NCI-H1092 (cell line): ENCODE results near the gene MAEA.
A peak's percentile ranks its signal among the peaks of the same experiment; 100 is the strongest.

ENCODE experiments used
- DNase-seq: peaks from one replicate; lab custom pipeline; 2025; lab: John Stamatoyannopoulos, UW

Gene MAEA

DNA sequence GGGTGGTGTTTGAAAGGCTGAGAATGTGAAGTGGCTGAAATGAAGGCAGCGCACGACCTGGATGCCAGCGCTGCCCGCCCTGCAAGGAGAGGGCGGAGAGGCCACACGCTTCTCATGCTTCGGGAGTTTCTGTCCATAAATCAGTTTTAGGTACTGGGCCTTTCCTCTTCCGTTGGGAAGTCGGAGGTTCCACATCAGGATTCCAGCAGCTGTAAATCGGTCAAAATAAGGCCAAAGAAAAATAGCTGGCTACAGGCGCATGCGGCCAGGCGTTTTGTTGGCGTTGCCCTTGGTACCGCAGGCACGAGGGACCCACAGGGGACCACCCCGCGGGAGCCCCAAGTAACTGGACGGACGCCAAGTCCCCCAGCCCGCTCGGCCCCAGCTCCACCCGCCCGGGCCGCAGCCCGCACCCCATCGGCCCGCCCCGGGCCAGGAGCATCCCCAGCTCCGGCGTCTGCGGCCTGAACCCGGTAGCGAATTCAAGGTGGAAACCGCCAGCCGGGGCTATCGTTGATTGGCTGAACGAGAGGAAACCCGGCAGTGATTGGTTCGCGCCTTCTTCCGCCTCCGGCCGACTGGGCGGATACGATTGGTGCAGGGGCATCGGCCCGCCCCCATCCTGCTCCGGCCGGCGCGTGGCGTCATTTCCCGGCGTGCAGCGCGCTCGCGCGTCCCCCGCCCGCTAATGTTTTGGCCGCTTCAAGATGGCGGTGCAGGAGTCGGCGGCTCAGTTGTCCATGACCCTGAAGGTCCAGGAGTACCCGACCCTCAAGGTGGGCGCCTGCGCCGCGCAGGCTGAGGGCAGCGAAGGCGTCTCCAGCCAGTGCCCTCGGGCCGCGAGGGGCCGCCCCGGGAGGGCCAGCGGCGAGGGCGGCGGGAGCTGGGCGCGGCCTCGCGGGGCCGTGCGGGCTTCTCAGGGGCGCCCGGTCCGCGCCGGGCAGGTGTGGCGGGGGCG, at the start of gene MAEA:
MAEA (plus strand) TSS at position 685 of the 958 bp plus-strand sequence; CDS start at position 708, 23 bp downstream.
- peak; percentile 95 for DNase-seq

DNA sequence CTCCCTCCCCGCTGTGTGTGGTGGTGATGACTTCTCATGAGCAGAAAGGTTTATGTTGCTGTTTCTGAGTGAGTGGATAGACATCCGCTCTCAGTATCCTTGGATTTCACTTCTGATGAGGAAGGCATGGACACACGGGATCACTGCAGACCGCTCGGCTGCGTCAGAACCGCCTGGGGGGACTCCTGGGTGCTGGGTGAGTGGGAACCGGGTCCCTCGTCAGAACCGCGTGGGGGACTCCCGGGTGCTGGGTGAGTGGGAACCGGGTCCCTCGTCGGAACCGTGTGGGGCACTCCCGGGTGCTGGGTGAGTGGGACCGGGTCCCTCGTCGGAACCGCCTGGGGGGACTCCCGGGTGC, 49.8 kb upstream of the MAEA start:
- no peak for DNase-seq

- no peak for DNase-seq
Measured at GRCh38 chr4:1240721-1241465, 48.8 kb upstream of the MAEA start.

- no peak for DNase-seq
Measured at GRCh38 chr4:1241466-1241935, 48.2 kb upstream of the MAEA start.

DNA sequence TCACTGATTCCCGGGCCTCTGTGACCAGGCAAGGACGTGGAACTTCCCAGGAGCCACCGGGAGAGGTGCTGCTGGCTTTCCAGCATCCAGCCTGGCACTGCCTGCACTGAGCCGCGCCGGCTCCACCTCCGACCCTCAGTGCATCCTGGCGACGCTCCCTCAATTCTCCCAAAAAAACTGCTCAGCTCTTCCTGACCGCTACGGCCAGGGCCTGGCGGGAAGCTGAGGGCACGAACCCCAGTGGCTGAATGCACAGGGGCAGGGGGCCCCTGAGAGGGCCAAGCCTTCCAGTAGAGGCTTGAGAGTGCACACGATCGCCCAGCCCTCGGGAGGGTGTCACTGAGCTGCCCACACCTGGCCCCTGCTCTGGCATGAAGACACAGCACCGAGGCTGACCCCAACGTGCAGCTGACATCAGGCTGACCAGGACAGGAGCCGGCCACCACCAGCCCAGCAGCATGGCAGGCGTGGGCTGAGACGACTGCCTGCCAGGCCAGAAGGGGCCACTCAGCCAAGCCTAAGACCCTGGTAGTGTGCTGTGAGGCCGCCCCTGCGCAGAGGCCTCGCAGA, 47.7 kb upstream of the MAEA start:
- DNase-seq, result no peak

DNA sequence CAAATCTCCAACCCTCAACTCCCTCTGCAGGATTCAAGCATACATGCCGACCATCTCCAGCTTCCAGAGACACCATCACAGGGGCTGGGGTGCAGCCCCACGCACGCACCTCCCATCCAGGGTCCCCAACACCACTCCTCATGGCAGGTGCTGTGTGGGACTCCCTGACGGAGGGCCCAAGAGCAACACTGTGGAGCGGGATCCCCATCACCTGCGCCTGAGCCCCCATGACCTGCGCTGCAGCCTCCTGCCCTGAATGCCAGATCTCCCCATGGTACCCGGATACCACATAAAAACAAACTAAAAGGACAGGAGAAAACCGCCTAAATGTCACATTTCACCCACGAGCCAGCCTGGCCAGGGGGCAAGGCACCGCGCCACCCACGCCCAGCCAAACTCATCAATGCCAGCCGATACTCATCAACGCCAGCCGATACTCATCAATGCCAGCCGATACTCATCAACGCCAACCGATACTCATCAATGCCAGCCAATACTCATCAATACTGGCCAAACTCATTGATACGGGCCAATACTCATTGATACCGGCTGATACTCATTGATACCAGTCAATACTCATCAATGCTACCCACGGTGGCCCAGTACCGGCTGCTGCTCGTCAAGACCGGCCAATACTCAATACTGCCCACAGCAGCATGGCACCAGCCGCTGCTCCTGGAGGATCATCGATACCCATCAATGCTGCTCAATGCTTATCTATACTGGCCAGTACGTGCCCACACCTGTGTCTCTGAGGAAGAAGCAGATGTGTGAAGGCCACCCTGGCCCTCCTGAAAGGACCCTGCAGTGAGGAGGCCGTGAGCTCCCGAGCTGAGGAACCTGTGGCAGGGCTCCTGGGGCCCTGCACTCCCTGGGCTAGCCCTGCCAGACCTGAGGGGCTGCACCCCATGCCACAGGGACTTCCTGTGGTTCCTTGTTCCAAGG, 46.9 kb upstream of the MAEA start:
- DNase-seq, result no peak

GRCh38 chr4:1243451-1244080, 46.1 kb upstream of the MAEA start:
- no peak for DNase-seq

DNA sequence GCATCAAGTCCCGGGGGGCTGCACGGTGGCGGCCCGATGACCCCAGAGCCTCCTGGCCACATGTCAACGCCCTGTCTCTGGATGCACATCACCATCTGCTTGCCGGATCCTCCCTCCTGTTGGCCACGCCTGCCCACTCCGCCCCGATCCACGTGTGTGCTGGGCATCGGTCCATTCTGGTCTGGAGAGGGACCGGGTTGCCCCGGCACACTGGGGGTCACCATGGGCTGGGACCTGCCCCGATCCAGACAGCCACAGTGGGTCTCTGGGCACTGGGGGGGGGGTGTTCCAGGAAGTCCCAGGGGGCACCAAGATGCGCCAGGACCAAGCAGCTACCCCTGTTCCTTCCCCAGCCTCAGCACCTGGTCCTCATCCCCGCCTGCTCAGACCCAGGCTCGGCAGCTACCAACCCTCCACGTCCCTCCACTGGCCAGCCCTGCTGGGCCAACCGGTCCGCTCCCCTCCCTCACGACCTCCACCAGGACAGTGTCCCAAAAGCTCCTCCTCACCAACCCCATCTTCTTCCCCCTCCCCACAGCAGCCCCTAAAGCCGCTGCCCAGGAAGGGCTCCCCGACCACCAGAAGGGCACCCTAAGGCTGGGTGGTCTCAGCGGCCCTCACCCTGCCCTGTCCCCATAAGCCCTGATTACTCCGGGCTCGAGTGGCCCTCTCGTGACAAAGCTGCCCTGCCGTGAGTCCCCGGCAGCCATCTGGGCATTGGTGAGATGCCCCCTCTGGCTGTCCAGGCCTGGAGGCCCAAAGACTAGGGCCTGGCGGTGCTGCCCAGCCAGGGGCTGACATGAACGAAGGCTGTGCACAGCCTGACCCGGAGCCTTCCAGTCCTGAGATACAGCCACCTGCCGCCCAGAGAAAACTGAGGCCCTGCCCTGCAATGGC, 45.4 kb upstream of the MAEA start:
- no peak for DNase-seq

GRCh38 chr4:1244978-1245471, 44.7 kb upstream of the MAEA start:
- no peak for DNase-seq

GRCh38 chr4:1245481-1246051, 44.1 kb upstream of the MAEA start:
- DNase-seq, result no peak

DNA sequence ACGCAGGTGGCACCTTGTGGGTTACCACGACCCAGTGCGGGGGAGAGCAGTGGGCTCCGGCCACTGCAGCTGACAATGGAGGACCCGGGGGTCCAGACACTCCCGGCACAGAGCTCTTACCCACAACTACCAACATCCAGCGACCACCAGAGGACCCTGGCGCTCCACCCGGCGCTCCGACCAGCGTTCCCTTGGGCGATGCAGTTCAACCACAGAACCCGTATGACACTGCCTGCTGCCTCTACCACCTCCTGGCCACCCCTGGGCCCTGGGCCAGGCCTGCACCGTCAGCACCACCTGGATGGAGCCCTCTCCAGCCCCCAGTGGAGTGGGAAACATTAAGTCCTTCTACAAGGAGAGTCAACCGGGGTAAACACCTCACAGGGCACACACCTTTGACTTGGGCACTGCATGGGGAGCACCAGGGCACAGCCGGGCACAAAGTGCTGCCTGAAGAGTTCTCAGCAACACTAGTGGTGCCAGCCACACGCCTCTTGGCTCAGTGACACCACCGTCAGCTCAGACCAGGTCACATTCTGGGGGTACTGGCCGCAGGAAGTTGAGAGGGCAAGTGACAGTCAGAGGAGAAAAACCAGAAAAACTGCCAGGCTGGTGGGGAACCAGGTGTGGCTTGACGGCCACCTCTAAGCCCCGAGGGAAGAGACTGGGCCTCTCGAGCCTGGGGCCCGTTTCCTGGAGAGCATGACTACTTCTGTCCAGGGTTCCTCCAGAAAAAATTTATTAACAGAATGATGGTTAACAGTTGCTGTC, 43.4 kb upstream of the MAEA start:
- DNase-seq, result no peak

DNA sequence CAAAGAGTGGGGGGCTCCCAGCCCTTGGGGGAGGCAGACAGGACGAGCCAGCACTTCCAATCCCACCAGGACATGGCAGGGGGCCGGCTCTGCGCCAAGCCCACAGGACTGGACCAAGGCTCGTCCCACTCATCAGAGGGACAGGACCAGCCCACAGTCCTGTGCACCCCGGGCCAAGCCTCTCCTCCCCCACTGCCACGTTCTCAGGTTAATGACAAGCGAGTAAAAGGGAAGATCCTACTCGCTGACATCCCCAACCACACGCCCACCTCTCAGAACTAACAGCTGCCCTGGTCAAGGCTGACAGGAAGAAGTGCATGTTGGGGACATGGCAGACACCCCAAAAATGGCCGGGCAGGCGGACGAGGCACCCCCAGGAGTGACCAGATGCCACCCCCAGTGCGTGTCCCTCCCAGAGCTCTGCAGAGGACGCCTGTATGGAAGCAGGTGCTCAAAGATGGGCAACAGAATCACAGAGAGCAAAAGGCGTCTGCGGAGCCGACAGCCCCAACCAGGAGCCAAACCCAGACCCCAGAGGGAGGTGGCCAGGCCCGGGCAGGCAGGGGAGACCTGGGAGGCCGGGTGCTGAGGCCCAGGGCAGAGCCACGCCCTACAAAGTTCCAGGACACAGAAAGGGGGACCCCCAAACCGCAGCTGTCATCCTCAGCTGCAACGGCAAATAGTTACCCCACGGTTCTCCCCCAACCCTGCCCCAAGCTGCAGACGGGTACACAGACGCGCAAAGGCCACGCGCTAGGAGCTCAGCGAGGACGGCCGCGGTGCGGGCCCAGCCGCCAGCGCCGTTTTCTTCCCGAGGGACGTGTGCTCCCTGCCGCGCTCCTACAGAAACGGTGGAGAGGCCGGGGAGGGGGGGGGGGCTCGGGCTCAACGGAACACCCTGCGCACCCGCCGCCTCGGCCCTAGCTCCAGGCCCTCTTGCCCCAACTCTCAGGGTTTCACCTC, 42.5 kb upstream of the MAEA start:
- DNase-seq, result no peak

- DNase-seq, result no peak
Measured at GRCh38 chr4:1247864-1248244, 41.8 kb upstream of the MAEA start.

- peak; percentile 67 for DNase-seq
Measured at GRCh38 chr4:1248245-1249147, 41.2 kb upstream of the MAEA start, which contains the start of gene CTBP1. Gene CTBP1 (minus strand): TSS chr4:1249130. CDS start chr4:1241331, 7,799 bp downstream.

DNA sequence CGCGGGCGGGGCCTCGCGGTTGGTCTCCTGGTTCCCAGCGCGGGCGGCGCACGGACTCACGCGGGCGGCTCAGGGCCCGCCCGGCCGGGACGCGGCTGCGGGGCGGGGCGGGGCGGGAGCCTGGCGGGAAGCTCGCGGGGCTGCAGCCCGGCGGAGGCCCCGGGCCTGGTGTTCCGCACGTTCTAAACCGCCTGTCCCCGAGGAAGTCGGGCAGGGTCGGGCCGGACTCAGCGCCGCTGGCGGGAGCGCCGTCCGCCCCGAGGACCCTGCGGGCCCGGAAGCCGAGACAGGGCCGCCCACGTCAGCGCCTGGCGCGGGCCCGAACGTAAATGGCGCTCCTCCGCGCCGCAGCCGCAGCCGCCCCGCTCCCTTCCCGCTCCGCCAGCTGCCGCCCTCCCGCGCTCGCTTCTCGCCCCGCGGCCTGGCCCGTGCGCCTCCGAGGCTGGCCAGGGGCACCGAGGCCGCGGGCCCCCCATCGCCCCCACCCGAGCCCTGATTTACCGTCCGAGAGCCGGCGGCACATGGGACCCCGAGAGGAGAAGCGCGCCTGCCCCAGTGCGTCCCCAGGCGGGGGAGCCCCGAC, 40.5 kb upstream of the MAEA start:
- DNase-seq, result peak; percentile 81
